OCI-LY1 (cell line): ENCODE measurements around the gene NUP214.

Source experiments
- EZH2 ChIP-seq: fragments of 200-600 bp; sonication (generic), shearing (Covaris generic); IDR thresholded peaks from 2 replicates; pipeline ENCODE4 v1.8.0; 2017; ENCODE audit warnings: borderline replicate concordance, mixed run types, mild to moderate bottlenecking, antibody characterized with exemption, low read length, moderate library complexity, mixed read lengths
- TF ChIP-seq, protein P1 (sequence below): fragments of 200-600 bp; sonication (generic), shearing (Covaris generic); IDR thresholded peaks from 2 replicates; pipeline ENCODE4 v1.5.1; 2017; ENCODE audit warnings: mild to moderate bottlenecking, antibody characterized with exemption, low read length, moderate library complexity, mixed read lengths

DNA sequence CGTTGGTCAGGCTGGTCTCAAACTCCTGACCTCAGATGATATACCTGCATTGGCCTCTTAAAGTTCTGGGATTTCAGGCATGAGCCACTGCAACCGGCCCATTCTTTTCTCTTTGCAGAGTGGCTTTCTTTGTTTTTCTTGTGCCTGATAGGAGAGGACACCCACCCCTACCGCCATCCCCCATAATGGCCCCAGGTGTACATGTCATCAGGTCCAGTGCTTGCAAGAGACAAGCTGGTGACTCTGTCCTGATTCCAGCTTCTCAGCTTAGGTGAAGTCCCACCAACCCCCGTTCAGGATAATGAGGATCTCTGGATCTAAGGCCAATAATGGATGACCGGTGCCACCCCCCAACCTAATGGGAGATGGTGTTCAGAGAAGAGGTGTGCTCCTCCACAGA, 31.4 kb upstream of the NUP214 start:
- TF ChIP-seq, protein P1, sequence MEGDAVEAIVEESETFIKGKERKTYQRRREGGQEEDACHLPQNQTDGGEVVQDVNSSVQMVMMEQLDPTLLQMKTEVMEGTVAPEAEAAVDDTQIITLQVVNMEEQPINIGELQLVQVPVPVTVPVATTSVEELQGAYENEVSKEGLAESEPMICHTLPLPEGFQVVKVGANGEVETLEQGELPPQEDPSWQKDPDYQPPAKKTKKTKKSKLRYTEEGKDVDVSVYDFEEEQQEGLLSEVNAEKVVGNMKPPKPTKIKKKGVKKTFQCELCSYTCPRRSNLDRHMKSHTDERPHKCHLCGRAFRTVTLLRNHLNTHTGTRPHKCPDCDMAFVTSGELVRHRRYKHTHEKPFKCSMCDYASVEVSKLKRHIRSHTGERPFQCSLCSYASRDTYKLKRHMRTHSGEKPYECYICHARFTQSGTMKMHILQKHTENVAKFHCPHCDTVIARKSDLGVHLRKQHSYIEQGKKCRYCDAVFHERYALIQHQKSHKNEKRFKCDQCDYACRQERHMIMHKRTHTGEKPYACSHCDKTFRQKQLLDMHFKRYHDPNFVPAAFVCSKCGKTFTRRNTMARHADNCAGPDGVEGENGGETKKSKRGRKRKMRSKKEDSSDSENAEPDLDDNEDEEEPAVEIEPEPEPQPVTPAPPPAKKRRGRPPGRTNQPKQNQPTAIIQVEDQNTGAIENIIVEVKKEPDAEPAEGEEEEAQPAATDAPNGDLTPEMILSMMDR: no peak
- TF ChIP-seq EZH2: no peak
